GM23248 (cell line): Measurements from ENCODE around the gene SLC45A1. TPM values are rescaled to one million over a fixed set of nuclear protein-coding genes. Genes with fewer than 3 reads are reported as not detected.

ENCODE experiments used
- DNase-seq: peaks from one replicate; pipeline ENCODE4 v3.0.0-alpha.2; 2015
- H2AFZ ChIP-seq: fragments of 200-600 bp; sonication (generic); 2 replicates; pipeline ENCODE4 v1.6.1; 2016; ENCODE audit warnings: antibody characterized with exemption
- H3F3A ChIP-seq: fragments of 200-600 bp; sonication (generic); 2 replicates; pipeline ENCODE4 v1.6.1; 2016; ENCODE audit warnings: mild to moderate bottlenecking, antibody characterized with exemption, mixed run types; ENCODE audit not compliant: insufficient read depth
- H3K27ac ChIP-seq: fragments of 200-600 bp; sonication (generic); 2 replicates; pipeline ENCODE4 v1.5.1; 2016; ENCODE audit warnings: mild to moderate bottlenecking
- H3K27me3 ChIP-seq: fragments of 200-600 bp; sonication (generic); replicated peaks from 2 replicates; pipeline ENCODE4 v1.6.1; 2016; ENCODE audit warnings: mild to moderate bottlenecking; ENCODE audit not compliant: insufficient read depth
- H3K36me3 ChIP-seq: fragments of 200-600 bp; sonication (generic); 2 replicates; pipeline ENCODE4 v1.6.1; 2016; ENCODE audit warnings: low read depth, mild to moderate bottlenecking
- H3K4me1 ChIP-seq: fragments of 200-600 bp; sonication (generic); 2 replicates; pipeline ENCODE4 v1.6.1; 2016; ENCODE audit warnings: mild to moderate bottlenecking; ENCODE audit not compliant: insufficient read depth
- H3K4me2 ChIP-seq: fragments of 200-600 bp; sonication (generic); one replicate; pipeline ENCODE4 v1.6.1; 2016; ENCODE audit warnings: mild to moderate bottlenecking; ENCODE audit not compliant: unreplicated experiment
- H3K4me3 ChIP-seq: fragments of 200-600 bp; sonication (generic); 2 replicates; pipeline ENCODE4 v1.5.1; 2016; ENCODE audit warnings: mild to moderate bottlenecking
- H3K79me2 ChIP-seq: fragments of 200-600 bp; sonication (generic); 2 replicates; pipeline ENCODE4 v1.6.1; 2016; ENCODE audit warnings: mild to moderate bottlenecking; ENCODE audit not compliant: insufficient read depth
- H3K9ac ChIP-seq: fragments of 200-600 bp; sonication (generic); 2 replicates; pipeline ENCODE4 v1.6.1; 2016; ENCODE audit warnings: mild to moderate bottlenecking
- H3K9me2 ChIP-seq: fragments of 200-600 bp; sonication (generic); 2 replicates; pipeline ENCODE4 v1.6.1; 2016; ENCODE audit warnings: mixed run types, mild to moderate bottlenecking, moderate library complexity; ENCODE audit not compliant: insufficient read depth
- H3K9me3 ChIP-seq: fragments of 200-600 bp; sonication (generic); one replicate; pipeline ENCODE4 v1.6.1; 2017; ENCODE audit warnings: low read depth
- H4K20me1 ChIP-seq: fragments of 200-600 bp; sonication (generic); 2 replicates; pipeline ENCODE4 v1.6.0; 2016; ENCODE audit not compliant: insufficient read depth
- EZH2 ChIP-seq: fragments of 200-600 bp; sonication (generic); IDR thresholded peaks from 2 replicates; pipeline ENCODE4 v1.6.1; 2018; ENCODE audit warnings: antibody characterized with exemption, mild to moderate bottlenecking; ENCODE audit not compliant: insufficient read depth, poor library complexity, severe bottlenecking
- EZH2phosphoT487 ChIP-seq: fragments of 200-600 bp; sonication (generic); IDR thresholded peaks from 2 replicates; pipeline ENCODE4 v1.6.1; 2018; ENCODE audit warnings: antibody characterized with exemption, moderate library complexity, mild to moderate bottlenecking, low read depth; ENCODE audit not compliant: insufficient read depth
- WGBS, 2 experiments: methylation state at CpG; one replicate each; pipeline ENCODE4 v1.1.6; 2015 to 2017; ENCODE audit warnings: low lambda C conversion rate in 2 of 2, low coverage in 1 of 2; ENCODE audit errors: missing lambda C conversion rate in 2 of 2; 5-methylcytosine and 5-hydroxymethylcytosine counted together
- in situ Hi-C: fragments of 300-500 bp; cut with MboI; formaldehyde crosslinking; loops from 2 replicates; pipeline ENCODE4 v1.15.0; 2020
- polyA plus RNA-seq: library from polyadenylated mRNA; unstranded; fragments of >200 nt; fragmentation: Nextera tagmentation; extraction: Ambion mirVana; gene quantifications from 2 replicates; pipeline ENCODE4 v1.2.1, GENCODE V29; 2016
- total RNA-seq: library from RNA; depleted of rRNA; stranded (reverse); fragments of >200 nt; shearing (Covaris generic); gene quantifications from 2 replicates; pipeline ENCODE4 v1.2.3, GENCODE V29; 2014

The SLC45A1 gene
- total and polyA plus RNA-seq, 2 experiments from 2014 or later: 0.97 to 1.9 TPM

GRCh38 chr1:8324176-8324810, 6.4 kb downstream of the SLC45A1 start:
- Histone ChIP-seq H3K4me1 (no peaks in the 10 kb centered on the region), H3K9me2 (no peaks in the 10 kb centered on the region), H3K36me3 (no peaks in the 10 kb centered on the region), H3K27me3 (no peaks in the 10 kb centered on the region), H4K20me1 (no peaks in the 10 kb centered on the region), H3K79me2 (no peaks in the 10 kb centered on the region), H3K27ac (no peak overlapping the region), H3F3A (no peaks in the 10 kb centered on the region), H3K4me3 (no peak overlapping the region), H3K9me3 (no peaks in the 10 kb centered on the region), H3K9ac (no peak overlapping the region), H3K4me2 (no peak overlapping the region), H2AFZ (no peak overlapping the region)
- no peak for DNase-seq
- 83 to 85% methylated on average over 25 to 32 of the region's 32 CpGs for WGBS, 2 experiments
- in situ Hi-C loops: no loop called here
- TF ChIP-seq EZH2 (no peak), EZH2phosphoT487 (no peak)

GRCh38 chr1:8325771-8326170, 7.9 kb downstream of the SLC45A1 start:
- WGBS, 2 experiments: 92 to 94% methylated on average over 19 to 21 of the region's 21 CpGs
- H3K9ac ChIP-seq: no peak overlapping the region
- in situ Hi-C loops: no loop called here
- no peaks in the 10 kb centered on the region for H4K20me1 ChIP-seq
- H3F3A ChIP-seq: no peaks in the 10 kb centered on the region
- TF ChIP-seq EZH2phosphoT487 (no peak), EZH2 (no peak)
- no peak overlapping the region for H3K4me2 ChIP-seq
- H3K27ac ChIP-seq: no peak overlapping the region
- H3K79me2 ChIP-seq: no peaks in the 10 kb centered on the region
- H2AFZ ChIP-seq: no peak overlapping the region
- H3K9me3 ChIP-seq: no peaks in the 10 kb centered on the region
- no peak overlapping the region for H3K4me3 ChIP-seq
- no peaks in the 10 kb centered on the region for H3K9me2 ChIP-seq
- no peaks in the 10 kb centered on the region for H3K36me3 ChIP-seq
- no peaks in the 10 kb centered on the region for H3K4me1 ChIP-seq
- no peaks in the 10 kb centered on the region for H3K27me3 ChIP-seq
- DNase-seq: no peak

GRCh38 chr1:8326265-8326664, 8.4 kb downstream of the SLC45A1 start:
- no peak for TF ChIP-seq EZH2phosphoT487
- TF ChIP-seq EZH2: no peak
- Histone ChIP-seq H3K79me2 (no peaks in the 10 kb centered on the region), H2AFZ (no peak overlapping the region), H4K20me1 (no peaks in the 10 kb centered on the region), H3K27me3 (no peaks in the 10 kb centered on the region), H3K4me3 (no peak overlapping the region), H3K4me1 (no peaks in the 10 kb centered on the region), H3K9ac (no peak overlapping the region), H3K9me2 (no peaks in the 10 kb centered on the region), H3K9me3 (no peaks in the 10 kb centered on the region), H3K27ac (no peak overlapping the region), H3K36me3 (no peaks in the 10 kb centered on the region), H3F3A (no peaks in the 10 kb centered on the region), H3K4me2 (no peak overlapping the region)
- no peak for DNase-seq
- WGBS, 2 experiments: 91 to 92% methylated on average over 13 of the region's 13 CpGs
- in situ Hi-C loops: no loop called here

- no peak for DNase-seq
- Histone ChIP-seq H3K79me2 (no peaks in the 10 kb centered on the region), H3K4me2 (no peak overlapping the region), H3K27ac (no peak overlapping the region), H3K9me2 (no peaks in the 10 kb centered on the region), H2AFZ (no peak overlapping the region), H3F3A (no peaks in the 10 kb centered on the region), H4K20me1 (no peaks in the 10 kb centered on the region), H3K4me1 (no peaks in the 10 kb centered on the region), H3K27me3 (no peaks in the 10 kb centered on the region), H3K4me3 (no peak overlapping the region), H3K9me3 (no peaks in the 10 kb centered on the region), H3K36me3 (no peaks in the 10 kb centered on the region), H3K9ac (no peak overlapping the region)
- in situ Hi-C loops: no loop called here
- 92 to 97% methylated on average over 18 of the region's 18 CpGs for WGBS, 2 experiments
- TF ChIP-seq EZH2phosphoT487 (no peak), EZH2 (no peak)
Observed at GRCh38 chr1:8328271-8328670, 10.4 kb downstream of the SLC45A1 start.
